ENCODE results near the gene SLC5A11.

DNA sequence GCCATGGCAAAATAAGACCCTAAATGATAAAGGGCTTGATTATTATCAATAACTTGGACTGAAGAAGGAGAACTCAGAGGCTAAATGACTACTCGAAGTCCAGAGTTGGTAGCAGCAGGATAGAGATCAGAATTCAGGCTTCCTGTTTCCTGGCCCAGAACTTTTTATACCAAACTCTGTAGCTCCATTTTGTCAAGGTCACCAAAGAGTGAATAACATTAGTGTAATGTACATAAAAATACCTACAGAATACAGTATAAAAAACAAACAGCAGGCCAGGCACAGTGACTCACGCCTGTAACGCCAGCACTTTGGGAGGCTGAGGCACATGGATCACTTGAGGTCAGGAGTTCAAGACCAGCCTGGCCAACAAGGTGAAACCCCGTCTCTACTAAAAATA, 90.4 kb downstream of the SLC5A11 start:
- no peak for TF ChIP-seq EZH2 (IDR thresholded peaks at IDR 0.05; ENCODE audit: borderline replicate concordance, low read length)
- TF ChIP-seq, protein P1, sequence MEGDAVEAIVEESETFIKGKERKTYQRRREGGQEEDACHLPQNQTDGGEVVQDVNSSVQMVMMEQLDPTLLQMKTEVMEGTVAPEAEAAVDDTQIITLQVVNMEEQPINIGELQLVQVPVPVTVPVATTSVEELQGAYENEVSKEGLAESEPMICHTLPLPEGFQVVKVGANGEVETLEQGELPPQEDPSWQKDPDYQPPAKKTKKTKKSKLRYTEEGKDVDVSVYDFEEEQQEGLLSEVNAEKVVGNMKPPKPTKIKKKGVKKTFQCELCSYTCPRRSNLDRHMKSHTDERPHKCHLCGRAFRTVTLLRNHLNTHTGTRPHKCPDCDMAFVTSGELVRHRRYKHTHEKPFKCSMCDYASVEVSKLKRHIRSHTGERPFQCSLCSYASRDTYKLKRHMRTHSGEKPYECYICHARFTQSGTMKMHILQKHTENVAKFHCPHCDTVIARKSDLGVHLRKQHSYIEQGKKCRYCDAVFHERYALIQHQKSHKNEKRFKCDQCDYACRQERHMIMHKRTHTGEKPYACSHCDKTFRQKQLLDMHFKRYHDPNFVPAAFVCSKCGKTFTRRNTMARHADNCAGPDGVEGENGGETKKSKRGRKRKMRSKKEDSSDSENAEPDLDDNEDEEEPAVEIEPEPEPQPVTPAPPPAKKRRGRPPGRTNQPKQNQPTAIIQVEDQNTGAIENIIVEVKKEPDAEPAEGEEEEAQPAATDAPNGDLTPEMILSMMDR (conservative IDR thresholded peaks at IDR 0.05 in 1 of 2, IDR thresholded peaks at IDR 0.05 in 1 of 2; ENCODE audit: extremely low read depth in 1 of 2, insufficient read depth in 1 of 2, low read depth in 1 of 2, low read length in 2 of 2): no peak
